ENCODE results near the gene TSPAN4. TPM values are rescaled to one million over a fixed set of nuclear protein-coding genes. Genes with fewer than 3 reads are reported as not detected.
A peak's percentile ranks its signal among the peaks of the same experiment; 100 is the strongest.

Gene TSPAN4
- total and polyA plus RNA-seq, 2 donors (not counting 1 experiment from before 2014, with no cell fraction given): 2.9 to 7.4 TPM

- Histone ChIP-seq H3K36me3 (replicated peaks in 1 of 2; ENCODE audit: control extremely low read depth in 1 of 2, control insufficient read depth in 1 of 2, extremely low read depth in 1 of 2, insufficient read depth in 2 of 2, low read length in 1 of 2) (peaks cover 0 to 9% of the 10 kb centered on the region in 2 experiments), H3K27ac (ENCODE audit: low read length in 2 of 2) (no peak overlapping the region), H3K4me3 (ENCODE audit: control extremely low read depth in 1 of 5, extremely low read depth in 1 of 5, insufficient read depth in 1 of 5, low read depth in 2 of 5, low read length in 4 of 5) (no peak overlapping the region), H3K27me3 (replicated peaks in 1 of 4; ENCODE audit: control extremely low read depth in 1 of 4, control insufficient read depth in 3 of 4, insufficient read depth in 4 of 4, low read length in 3 of 4) (no peaks in the 10 kb centered on the region), H3K9ac (ENCODE audit: low read length) (no peak overlapping the region), H3K79me2 (ENCODE audit: control insufficient read depth, insufficient read depth, low read length) (peaks cover 62% of the 10 kb centered on the region), H4K20me1 (ENCODE audit: control insufficient read depth, insufficient read depth, low read length, poor library complexity, severe bottlenecking) (peaks cover 46% of the 10 kb centered on the region), H3K9me3 (ENCODE audit: control extremely low read depth in 1 of 3, control insufficient read depth in 2 of 3, insufficient read depth in 1 of 3, low read length in 2 of 3) (no peaks in the 10 kb centered on the region), H2AFZ (ENCODE audit: insufficient read depth, low read depth, low read length, poor library complexity, severe bottlenecking) (no peak overlapping the region), H3K4me2 (replicated peaks; ENCODE audit: low read depth, low read length, poor library complexity, severe bottlenecking) (no peak overlapping the region), H3K4me1 (ENCODE audit: control insufficient read depth in 2 of 2, insufficient read depth in 2 of 2, low read length in 2 of 2) (peaks cover 10 to 29% of the 10 kb centered on the region in 2 donors)
- POLR2A ChIA-PET: interaction anchor here (0.5 to 0.7 kb wide), 2 partner anchors 12 to 62 kb away, joined by 4 read pairs; no protein-coding TSS in a partner anchor
- ATAC-seq (ENCODE audit: low read depth): no peak
- Mint-ChIP-seq H3K4me1 (peaks cover 11% of the 10 kb centered on the region), H3K9me3 (ENCODE audit: insufficient read depth) (no peaks in the 10 kb centered on the region), H3K27me3 (no peaks in the 10 kb centered on the region), H3K4me3 (peak overlapping the region; percentile 37), H3K27ac (no peak overlapping the region)
- intact Hi-C loops (cut with micrococcal nuclease): no loop called here
- CTCF ChIA-PET: interaction anchor here (1.1 kb wide), 1 partner anchor 81 kb away, joined by 3 read pairs; no protein-coding TSS in a partner anchor
- WGBS (ENCODE audit: insufficient coverage): 95% methylated on average over 28 of the region's 28 CpGs
- DNase-seq: no peak
- TF ChIP-seq EZH2 (IDR thresholded peaks at IDR 0.05; ENCODE audit: borderline replicate concordance, insufficient read depth, low read depth, low read length, poor library complexity, severe bottlenecking) (no peak), CTCF (IDR thresholded peaks at IDR 0.05) (no peak)
Measured at GRCh38 chr11:802693-803466, 39.8 kb upstream of the TSPAN4 start.

GRCh38 chr11:803467-803742 is 39.2 kb upstream of the TSPAN4 start:
- peaks cover 62% of the 10 kb centered on the region for H3K79me2 ChIP-seq (ENCODE audit: control insufficient read depth, insufficient read depth, low read length)
- H3K9ac ChIP-seq (ENCODE audit: low read length): no peak overlapping the region
- intact Hi-C loops (cut with micrococcal nuclease): no loop called here
- ATAC-seq (ENCODE audit: low read depth): no peak
- no peak for DNase-seq
- H2AFZ ChIP-seq (ENCODE audit: insufficient read depth, low read depth, low read length, poor library complexity, severe bottlenecking): no peak overlapping the region
- H3K27ac Mint-ChIP-seq: no peak overlapping the region
- H3K27me3 ChIP-seq (replicated peaks in 1 of 4; ENCODE audit: control extremely low read depth in 1 of 4, control insufficient read depth in 3 of 4, insufficient read depth in 4 of 4, low read length in 3 of 4): no peaks in the 10 kb centered on the region
- no peaks in the 10 kb centered on the region for H3K9me3 ChIP-seq (ENCODE audit: control extremely low read depth in 1 of 3, control insufficient read depth in 2 of 3, insufficient read depth in 1 of 3, low read length in 2 of 3)
- H4K20me1 ChIP-seq (ENCODE audit: control insufficient read depth, insufficient read depth, low read length, poor library complexity, severe bottlenecking): peaks cover 45% of the 10 kb centered on the region
- H3K4me2 ChIP-seq (replicated peaks; ENCODE audit: low read depth, low read length, poor library complexity, severe bottlenecking): no peak overlapping the region
- H3K36me3 ChIP-seq (replicated peaks in 1 of 2; ENCODE audit: control extremely low read depth in 1 of 2, control insufficient read depth in 1 of 2, extremely low read depth in 1 of 2, insufficient read depth in 2 of 2, low read length in 1 of 2): peaks cover 0 to 9% of the 10 kb centered on the region in 2 experiments
- H3K27me3 Mint-ChIP-seq: no peaks in the 10 kb centered on the region
- WGBS (ENCODE audit: insufficient coverage): 100% methylated on average over 2 of the region's 8 CpGs
- H3K27ac ChIP-seq (ENCODE audit: low read length in 2 of 2): no peak overlapping the region
- H3K4me1 ChIP-seq (ENCODE audit: control insufficient read depth in 2 of 2, insufficient read depth in 2 of 2, low read length in 2 of 2): peaks cover 11 to 31% of the 10 kb centered on the region in 2 donors
- no peak for TF ChIP-seq EZH2 (IDR thresholded peaks at IDR 0.05; ENCODE audit: borderline replicate concordance, insufficient read depth, low read depth, low read length, poor library complexity, severe bottlenecking)
- no peak for TF ChIP-seq CTCF (IDR thresholded peaks at IDR 0.05)
- ChIA-PET POLR2A (no interaction called here), CTCF (no interaction called here)
- peaks cover 13% of the 10 kb centered on the region for H3K4me1 Mint-ChIP-seq
- no peaks in the 10 kb centered on the region for H3K9me3 Mint-ChIP-seq (ENCODE audit: insufficient read depth)
- H3K4me3 ChIP-seq (ENCODE audit: control extremely low read depth in 1 of 5, extremely low read depth in 1 of 5, insufficient read depth in 1 of 5, low read depth in 2 of 5, low read length in 4 of 5): no peak overlapping the region
- H3K4me3 Mint-ChIP-seq: peak overlapping the region; percentile 37
